WTC11 (cell line): ENCODE measurements around the gene PAK5. TPM values are rescaled to one million over a fixed set of nuclear protein-coding genes. Genes with fewer than 3 reads are reported as not detected.

ENCODE experiments used
- ATAC-seq: fragments of 200-7000 bp; cut with Tn5 transposase; 2 replicates; pipeline ENCODE4 v1.10.0; 2021; ENCODE audit warnings: mild to moderate bottlenecking, moderate library complexity
- CTCF ChIA-PET: fragments of 300-600 bp; sonication (Branson Sonifier 250); formaldehyde crosslinking; loops from one replicate; lab custom pipeline; 2021; ENCODE audit warnings: antibody characterized with exemption; lab: Charles Lee
- POLR2A ChIA-PET: fragments of 350-600 bp; sonication (Branson Sonifier 250); formaldehyde crosslinking; loops from one replicate; lab custom pipeline; 2021; ENCODE audit warnings: antibody characterized with exemption; lab: Charles Lee
- DNase-seq: peaks from one replicate; pipeline ENCODE4 v3.0.0; 2021; ENCODE audit warnings: low spot score
- H3K27ac Mint-ChIP-seq: 2 replicates; pipeline ENCODE4 v1.8.0; 2021; ENCODE audit warnings: mixed read lengths
- H3K27me3 Mint-ChIP-seq: 2 replicates; pipeline ENCODE4 v1.8.0; 2021; ENCODE audit warnings: low read depth, mild to moderate bottlenecking, moderate library complexity, mixed read lengths
- H3K36me3 Mint-ChIP-seq: 2 replicates; pipeline ENCODE4 v1.8.0; 2021; ENCODE audit warnings: mixed read lengths
- H3K4me1 Mint-ChIP-seq: 2 replicates; pipeline ENCODE4 v1.8.0; 2022; ENCODE audit warnings: mixed read lengths
- H3K4me3 Mint-ChIP-seq: 2 replicates; pipeline ENCODE4 v1.8.0; 2021; ENCODE audit warnings: mild to moderate bottlenecking, moderate library complexity, mixed read lengths
- H3K9me3 Mint-ChIP-seq: 2 replicates; pipeline ENCODE4 v1.8.0; 2021; ENCODE audit warnings: mixed read lengths
- ATF2 ChIP-seq: sonication (generic); formaldehyde crosslinking; IDR thresholded peaks from 2 replicates; pipeline ENCODE4 v1.8.1; 2022; ENCODE audit warnings: low read depth, missing genetic modification reagents, borderline replicate concordance
- E2F5 ChIP-seq: sonication (generic); formaldehyde crosslinking; IDR thresholded peaks from 2 replicates; pipeline ENCODE4 v1.8.1; 2022; ENCODE audit warnings: mild to moderate bottlenecking, moderate library complexity, missing genetic modification reagents
- EMX1 ChIP-seq: fragments of 250-450 bp; sonication (Bioruptor Pico); IDR thresholded peaks from 2 replicates; pipeline ENCODE4 v1.8.0; 2021; ENCODE audit warnings: mild to moderate bottlenecking
- FOXK1 ChIP-seq: sonication (generic); formaldehyde crosslinking; IDR thresholded peaks from 2 replicates; pipeline ENCODE4 v1.8.0; 2022; ENCODE audit warnings: mild to moderate bottlenecking, moderate library complexity, missing genetic modification reagents
- FOXP1 ChIP-seq: sonication (generic); formaldehyde crosslinking; IDR thresholded peaks from 2 replicates; pipeline ENCODE4 v1.8.0; 2022; ENCODE audit warnings: missing genetic modification reagents, mild to moderate bottlenecking, moderate library complexity, borderline replicate concordance
- GABPB1 ChIP-seq: sonication (generic); formaldehyde crosslinking; IDR thresholded peaks from 2 replicates; pipeline ENCODE4 v1.8.1; 2023; ENCODE audit warnings: mild to moderate bottlenecking, missing genetic modification reagents
- GRHL2 ChIP-seq: fragments of 250-450 bp; sonication (Bioruptor Pico); IDR thresholded peaks from 2 replicates; pipeline ENCODE4 v1.8.0; 2022; ENCODE audit warnings: mild to moderate bottlenecking, moderate library complexity; ENCODE audit not compliant: insufficient replicate concordance, severe bottlenecking
- HMGXB4 ChIP-seq: sonication (generic); formaldehyde crosslinking; IDR thresholded peaks from 2 replicates; pipeline ENCODE4 v1.8.1; 2023; ENCODE audit warnings: mild to moderate bottlenecking, moderate library complexity, missing genetic modification reagents
- IRF1 ChIP-seq: sonication (generic); formaldehyde crosslinking; IDR thresholded peaks from 2 replicates; pipeline ENCODE4 v1.8.0; 2023; ENCODE audit warnings: missing genetic modification reagents
- JUN ChIP-seq: sonication (generic); formaldehyde crosslinking; IDR thresholded peaks from 2 replicates; pipeline ENCODE4 v1.8.0; 2023; ENCODE audit warnings: mild to moderate bottlenecking, missing genetic modification reagents
- KAT7 ChIP-seq: sonication (generic); formaldehyde crosslinking; IDR thresholded peaks from 2 replicates; pipeline ENCODE4 v1.8.1; 2023; ENCODE audit warnings: missing genetic modification reagents, mild to moderate bottlenecking, borderline replicate concordance
- MLX ChIP-seq: sonication (generic); formaldehyde crosslinking; IDR thresholded peaks from 2 replicates; pipeline ENCODE4 v1.8.1; 2023; ENCODE audit warnings: mild to moderate bottlenecking, missing genetic modification reagents, moderate library complexity
- MXD4 ChIP-seq: fragments of 250-450 bp; sonication (Bioruptor Pico); IDR thresholded peaks from 2 replicates; pipeline ENCODE4 v1.8.0; 2021; ENCODE audit warnings: mild to moderate bottlenecking, moderate library complexity, borderline replicate concordance
- NFYB ChIP-seq: sonication (generic); formaldehyde crosslinking; conservative IDR thresholded peaks from 2 replicates; pipeline ENCODE4 v1.8.0; 2022; ENCODE audit warnings: low read depth, missing genetic modification reagents
- NR2C2 ChIP-seq: sonication (generic); formaldehyde crosslinking; IDR thresholded peaks from 2 replicates; pipeline ENCODE4 v1.8.0; 2022; ENCODE audit warnings: mild to moderate bottlenecking, missing genetic modification reagents
- SMAD4 ChIP-seq: sonication (generic); formaldehyde crosslinking; IDR thresholded peaks from 2 replicates; pipeline ENCODE4 v1.8.0; 2022; ENCODE audit warnings: mild to moderate bottlenecking, missing genetic modification reagents
- SOX15 ChIP-seq: fragments of 250-450 bp; sonication (Bioruptor Pico); IDR thresholded peaks from 2 replicates; pipeline ENCODE4 v1.9.0; 2021; ENCODE audit warnings: mild to moderate bottlenecking
- TCF7 ChIP-seq: sonication (generic); formaldehyde crosslinking; IDR thresholded peaks from 2 replicates; pipeline ENCODE4 v1.8.0; 2022; ENCODE audit warnings: mild to moderate bottlenecking, low read depth, missing genetic modification reagents, moderate library complexity
- TEAD4 ChIP-seq: sonication (generic); formaldehyde crosslinking; IDR thresholded peaks from 2 replicates; pipeline ENCODE4 v1.8.0; 2022; ENCODE audit warnings: mild to moderate bottlenecking, missing genetic modification reagents
- ZMAT4 ChIP-seq: fragments of 250-450 bp; sonication (Bioruptor Pico); IDR thresholded peaks from 2 replicates; pipeline ENCODE4 v1.9.0; 2021; ENCODE audit warnings: mild to moderate bottlenecking
- ZNF425 ChIP-seq: fragments of 250-450 bp; sonication (Bioruptor Pico); conservative IDR thresholded peaks from 2 replicates; pipeline ENCODE4 v1.9.0; 2021; ENCODE audit warnings: mild to moderate bottlenecking
- ZNF512 ChIP-seq: sonication (generic); formaldehyde crosslinking; IDR thresholded peaks from 2 replicates; pipeline ENCODE4 v1.8.1; 2022; ENCODE audit warnings: missing genetic modification reagents, borderline replicate concordance
- total RNA-seq: library from RNA; stranded (reverse); gene quantifications from 3 replicates; pipeline ENCODE4 v1.2.3, GENCODE V29; 2021

Gene PAK5
- total RNA-seq, 1 experiment from 2014 or later = 0.31 TPM

GRCh38 chr20:9635750-9636149 lies 203.1 kb downstream of the PAK5 start:
- TF ChIP-seq TCF7 (CRISPR knock-in tag) (no peak), TEAD4 (CRISPR knock-in tag) (no peak), KAT7 (CRISPR knock-in tag) (no peak), IRF1 (no peak), MLX (no peak), ZNF425 (CRISPR knock-in tag) (no peak), ATF2 (no peak), NR2C2 (CRISPR knock-in tag) (no peak)
- Mint-ChIP-seq H3K4me1 (no peaks in the 10 kb centered on the region), H3K27ac (no peak overlapping the region), H3K27me3 (no peaks in the 10 kb centered on the region), H3K36me3 (peaks cover 4% of the 10 kb centered on the region), H3K4me3 (no peak overlapping the region), H3K9me3 (peaks cover 5% of the 10 kb centered on the region)
- no peak for DNase-seq
- ChIA-PET POLR2A (no interaction called here), CTCF (interaction anchor here (0.5 to 1.3 kb wide), 4 partner anchors 18 to 267 kb away, joined by 3 to 4 read pairs (median 4); no protein-coding TSS in a partner anchor)
- no peak for ATAC-seq

GRCh38 chr20:9634327-9634726 lies 204.5 kb downstream of the PAK5 start:
- POLR2A ChIA-PET = no interaction called here
- Mint-ChIP-seq H3K9me3 (peaks cover 5% of the 10 kb centered on the region), H3K4me1 (no peaks in the 10 kb centered on the region), H3K4me3 (no peak overlapping the region), H3K27ac (no peak overlapping the region), H3K36me3 (no peaks in the 10 kb centered on the region), H3K27me3 (no peaks in the 10 kb centered on the region)
- CTCF ChIA-PET = no interaction called here
- ATAC-seq (no peak), DNase-seq (no peak)
- TF ChIP-seq TEAD4 (CRISPR knock-in tag) (no peak), SMAD4 (no peak), FOXK1 (CRISPR knock-in tag) (no peak), FOXP1 (CRISPR knock-in tag) (no peak), GABPB1 (no peak), GRHL2 (CRISPR knock-in tag) (no peak), NR2C2 (CRISPR knock-in tag) (no peak), MXD4 (CRISPR knock-in tag) (no peak), SOX15 (CRISPR knock-in tag) (no peak), E2F5 (CRISPR knock-in tag) (no peak), MLX (no peak)

GRCh38 chr20:9632991-9633390 lies 205.9 kb downstream of the PAK5 start:
- Mint-ChIP-seq H3K4me1 (no peaks in the 10 kb centered on the region), H3K4me3 (no peak overlapping the region), H3K9me3 (peaks cover 6% of the 10 kb centered on the region), H3K36me3 (no peaks in the 10 kb centered on the region), H3K27ac (no peak overlapping the region), H3K27me3 (no peaks in the 10 kb centered on the region)
- TF ChIP-seq NFYB (no peak), EMX1 (CRISPR knock-in tag) (no peak), ZMAT4 (no peak), JUN (CRISPR knock-in tag) (no peak), HMGXB4 (CRISPR knock-in tag) (no peak), ZNF512 (no peak), KAT7 (CRISPR knock-in tag) (no peak)
- CTCF ChIA-PET = no interaction called here
- ATAC-seq (no peak), DNase-seq (no peak)
- POLR2A ChIA-PET = no interaction called here
